Loucy (cell line): ENCODE measurements around the gene CLCN7.

Experiments
- H2AFZ ChIP-seq: fragments of 200-600 bp; sonication (generic); 2 replicates; pipeline ENCODE4 v1.6.0; 2016; ENCODE audit warnings: antibody characterized with exemption, mild to moderate bottlenecking, low read length, moderate library complexity
- H3F3A ChIP-seq: fragments of 200-600 bp; 2 replicates; pipeline ENCODE4 v1.6.0; 2016; ENCODE audit warnings: antibody characterized with exemption, low read depth, mild to moderate bottlenecking
- H3K27me3 ChIP-seq: fragments of 200-600 bp; sonication (generic); 2 replicates; pipeline ENCODE4 v1.6.1; 2014; ENCODE audit warnings: low read length, mild to moderate bottlenecking; ENCODE audit not compliant: insufficient read depth, poor library complexity, severe bottlenecking
- H3K36me3 ChIP-seq: fragments of 200-600 bp; sonication (generic); 2 replicates; pipeline ENCODE4 v1.6.1; 2016; ENCODE audit warnings: low read length; ENCODE audit not compliant: insufficient read depth
- H3K4me1 ChIP-seq: fragments of 200-600 bp; sonication (generic); 2 replicates; pipeline ENCODE4 v1.5.1; 2014; ENCODE audit warnings: low read length, mild to moderate bottlenecking; ENCODE audit not compliant: insufficient read depth, poor library complexity, severe bottlenecking
- H3K4me2 ChIP-seq: fragments of 200-600 bp; sonication (generic); 2 replicates; pipeline ENCODE4 v1.6.0; 2014; ENCODE audit warnings: antibody characterized with exemption, low read length, low read depth, mild to moderate bottlenecking; ENCODE audit not compliant: poor library complexity, severe bottlenecking
- H3K4me3 ChIP-seq: fragments of 200-600 bp; sonication (generic); 2 replicates; pipeline ENCODE4 v1.5.1; 2014; ENCODE audit warnings: low read length, mild to moderate bottlenecking, mixed read lengths; ENCODE audit not compliant: poor library complexity, severe bottlenecking
- H3K79me2 ChIP-seq: fragments of 200-600 bp; sonication (generic); 2 replicates; pipeline ENCODE4 v1.6.1; 2014; ENCODE audit warnings: low read length; ENCODE audit not compliant: insufficient read depth
- H3K9ac ChIP-seq: fragments of 200-600 bp; sonication (generic); 2 replicates; pipeline ENCODE4 v1.6.0; 2014; ENCODE audit warnings: mild to moderate bottlenecking, low read depth, low read length, moderate library complexity; ENCODE audit not compliant: poor library complexity, severe bottlenecking
- H3K9me2 ChIP-seq: fragments of 200-600 bp; sonication (generic); replicated peaks from 2 replicates; pipeline ENCODE4 v1.6.1; 2016; ENCODE audit warnings: low read depth, low read length, mixed read lengths
- H3K9me3 ChIP-seq: fragments of 200-600 bp; sonication (generic); 2 replicates; pipeline ENCODE4 v1.6.1; 2014; ENCODE audit warnings: mild to moderate bottlenecking, antibody characterized with exemption, low read length, low read depth; ENCODE audit not compliant: insufficient read depth
- H4K20me1 ChIP-seq: fragments of 200-600 bp; sonication (generic); 2 replicates; pipeline ENCODE4 v1.6.0; 2014; ENCODE audit warnings: antibody characterized with exemption, low read length, mild to moderate bottlenecking; ENCODE audit not compliant: insufficient read depth, poor library complexity, severe bottlenecking
- EZH2phosphoT487 ChIP-seq: fragments of 200-600 bp; IDR thresholded peaks from 2 replicates; pipeline ENCODE4 v1.6.1; 2018; ENCODE audit warnings: antibody characterized with exemption, mild to moderate bottlenecking, moderate library complexity, borderline replicate concordance
- TF ChIP-seq, protein P1 (sequence below): fragments of 200-600 bp; sonication (generic); conservative IDR thresholded peaks from 2 replicates; pipeline ENCODE4 v1.5.1; 2014; ENCODE audit warnings: mild to moderate bottlenecking, antibody characterized with exemption, low read length

The CLCN7 gene

DNA sequence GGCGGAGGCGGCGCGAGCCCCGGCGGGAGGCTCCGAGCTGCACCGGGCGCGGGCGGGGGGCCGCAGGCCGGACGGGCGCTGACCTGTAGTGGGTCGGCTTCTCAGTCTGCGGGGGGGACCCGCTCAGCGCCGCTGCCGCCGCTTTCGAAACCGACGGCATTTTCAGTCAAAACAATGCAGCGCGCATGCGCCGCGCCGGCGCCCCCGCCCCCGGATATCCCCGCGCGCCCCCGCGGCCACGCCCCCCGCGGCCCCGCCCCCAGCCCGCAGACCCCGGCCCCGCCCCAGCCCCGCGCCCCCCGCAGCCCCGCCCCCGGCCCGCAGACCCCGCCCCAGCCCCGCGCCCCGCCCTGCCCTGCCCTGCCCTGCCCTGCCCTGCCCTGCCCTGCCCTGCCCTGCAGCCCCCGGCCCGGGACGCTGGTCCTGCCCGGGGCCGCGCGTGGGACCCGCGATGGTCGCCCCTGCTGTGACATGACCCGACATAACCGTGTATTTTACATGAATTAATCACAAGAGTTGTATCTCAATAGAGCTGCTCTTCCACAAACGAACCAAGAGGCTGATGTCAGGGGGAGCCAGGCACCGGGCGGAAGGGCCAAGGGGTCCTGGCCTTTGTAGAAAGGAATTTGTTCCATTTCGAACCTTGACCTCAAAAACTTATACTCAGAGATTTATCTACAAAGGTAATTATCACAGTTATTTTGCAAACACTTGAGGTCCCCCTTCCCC, 60.1 kb downstream of the CLCN7 start, which contains the start of gene UNKL:
Gene UNKL (minus strand): TSS at position 173 of the 729 bp plus-strand sequence. CDS start 13 bp downstream, at position 160.
- H2AFZ ChIP-seq, result no peak within 1 kb of the TSS; the same call in 1 of the 2 replicates
- no peaks in the 10 kb centered on the region for H3K9me3 ChIP-seq
- peak within 1 kb of the TSS; percentile 74 for H3K9ac ChIP-seq
- no peak for TF ChIP-seq EZH2phosphoT487
- TF ChIP-seq, protein P1, sequence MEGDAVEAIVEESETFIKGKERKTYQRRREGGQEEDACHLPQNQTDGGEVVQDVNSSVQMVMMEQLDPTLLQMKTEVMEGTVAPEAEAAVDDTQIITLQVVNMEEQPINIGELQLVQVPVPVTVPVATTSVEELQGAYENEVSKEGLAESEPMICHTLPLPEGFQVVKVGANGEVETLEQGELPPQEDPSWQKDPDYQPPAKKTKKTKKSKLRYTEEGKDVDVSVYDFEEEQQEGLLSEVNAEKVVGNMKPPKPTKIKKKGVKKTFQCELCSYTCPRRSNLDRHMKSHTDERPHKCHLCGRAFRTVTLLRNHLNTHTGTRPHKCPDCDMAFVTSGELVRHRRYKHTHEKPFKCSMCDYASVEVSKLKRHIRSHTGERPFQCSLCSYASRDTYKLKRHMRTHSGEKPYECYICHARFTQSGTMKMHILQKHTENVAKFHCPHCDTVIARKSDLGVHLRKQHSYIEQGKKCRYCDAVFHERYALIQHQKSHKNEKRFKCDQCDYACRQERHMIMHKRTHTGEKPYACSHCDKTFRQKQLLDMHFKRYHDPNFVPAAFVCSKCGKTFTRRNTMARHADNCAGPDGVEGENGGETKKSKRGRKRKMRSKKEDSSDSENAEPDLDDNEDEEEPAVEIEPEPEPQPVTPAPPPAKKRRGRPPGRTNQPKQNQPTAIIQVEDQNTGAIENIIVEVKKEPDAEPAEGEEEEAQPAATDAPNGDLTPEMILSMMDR, result no peak
- H3K79me2 ChIP-seq, result peaks cover 9% of the 10 kb centered on the region
- no peaks in the 10 kb centered on the region for H4K20me1 ChIP-seq
- peak within 1 kb of the TSS; percentile 65 for H3K4me2 ChIP-seq
- H3K4me1 ChIP-seq, result no peaks in the 10 kb centered on the region
- H3K36me3 ChIP-seq, result no peaks in the 10 kb centered on the region
- H3K9me2 ChIP-seq, result no peaks in the 10 kb centered on the region
- no peaks in the 10 kb centered on the region for H3K27me3 ChIP-seq
- H3F3A ChIP-seq, result no peaks in the 10 kb centered on the region
- H3K4me3 ChIP-seq, result peak within 1 kb of the TSS; percentile 77

GRCh38 chr16:1413684-1414531, 60.9 kb downstream of the CLCN7 start:
- Histone ChIP-seq H3K79me2 (peaks cover 2% of the 10 kb centered on the region; the same call in 1 of the 2 replicates), H4K20me1 (no peaks in the 10 kb centered on the region), H3K9ac (peak overlapping the region; percentile 74), H3K27me3 (no peaks in the 10 kb centered on the region), H3K4me3 (peak overlapping the region; percentile 77), H2AFZ (no peak overlapping the region; the same call in 1 of the 2 replicates), H3K9me2 (no peaks in the 10 kb centered on the region), H3K36me3 (no peaks in the 10 kb centered on the region), H3F3A (no peaks in the 10 kb centered on the region), H3K9me3 (no peaks in the 10 kb centered on the region), H3K4me2 (peak overlapping the region; percentile 65), H3K4me1 (no peaks in the 10 kb centered on the region)
- TF ChIP-seq, protein P1, result peak; percentile 48
- no peak for TF ChIP-seq EZH2phosphoT487

- no peaks in the 10 kb centered on the region for H3K4me1 ChIP-seq
- no peak overlapping the region for H3K4me2 ChIP-seq
- no peak overlapping the region for H3K9ac ChIP-seq
- H4K20me1 ChIP-seq, result peaks cover under 1% of the 10 kb centered on the region
- TF ChIP-seq, protein P1, result no peak
- TF ChIP-seq EZH2phosphoT487, result no peak
- no peak overlapping the region for H3K4me3 ChIP-seq
- H3K79me2 ChIP-seq, result peaks cover 3% of the 10 kb centered on the region; the same call in 1 of the 2 replicates
- H3F3A ChIP-seq, result no peaks in the 10 kb centered on the region
- H3K36me3 ChIP-seq, result no peaks in the 10 kb centered on the region
- H3K9me3 ChIP-seq, result no peaks in the 10 kb centered on the region
- H3K9me2 ChIP-seq, result no peaks in the 10 kb centered on the region
- no peaks in the 10 kb centered on the region for H3K27me3 ChIP-seq
- no peak overlapping the region for H2AFZ ChIP-seq
Observed at GRCh38 chr16:1412847-1413246, 62.0 kb downstream of the CLCN7 start.
